Measurements from ENCODE around the gene CSHL1.

GRCh38 chr17:63928172-63928666, 17.2 kb upstream of the CSHL1 start:
- TF ChIP-seq CTCF (IDR thresholded peaks at IDR 0.05) (no peak), KDM1A (IDR thresholded peaks at IDR 0.05; ENCODE audit: low read depth) (no peak), E2F6 (IDR thresholded peaks at IDR 0.05; ENCODE audit: borderline replicate concordance, low read depth) (no peak), ELK1 (IDR thresholded peaks at IDR 0.05; ENCODE audit: low read depth, low read length) (no peak), POLR2A (IDR thresholded peaks at IDR 0.05; ENCODE audit: low read length) (no peak), SMC3 (IDR thresholded peaks at IDR 0.05) (no peak), EP300 (IDR thresholded peaks at IDR 0.05) (no peak), RFX5 (IDR thresholded peaks at IDR 0.05) (no peak), RCOR1 (IDR thresholded peaks at IDR 0.05; ENCODE audit: low read depth, low read length) (no peak), JUN (IDR thresholded peaks at IDR 0.05) (no peak), MAX (IDR thresholded peaks at IDR 0.05) (no peak)

Data from A549 (cell line).